Smooth muscle cell (in vitro differentiated cells): ENCODE data around the gene DCDC2B. TPM values are rescaled to one million over a fixed set of nuclear protein-coding genes. Genes with fewer than 3 reads are reported as not detected.

Source experiments
- DNase-seq: peaks from one replicate; lab custom pipeline; 2025; ENCODE audit not compliant: unreplicated experiment; lab: John Stamatoyannopoulos, UW
- H2AFZ ChIP-seq: fragments of 200-600 bp; sonication (generic); 2 replicates; pipeline ENCODE4 v1.6.0; 2016; ENCODE audit warnings: antibody characterized with exemption, low read depth, mild to moderate bottlenecking
- H3F3A ChIP-seq: fragments of 200-600 bp; sonication (generic); 2 replicates; pipeline ENCODE4 v1.6.0; 2017; ENCODE audit warnings: antibody characterized with exemption, low read depth
- H3K27ac ChIP-seq: fragments of 200-600 bp; sonication (generic); 2 replicates; pipeline ENCODE4 v1.5.1; 2016; ENCODE audit warnings: low read depth, mild to moderate bottlenecking
- H3K27me3 ChIP-seq: fragments of 200-600 bp; sonication (generic); 2 replicates; pipeline ENCODE4 v1.6.1; 2016; ENCODE audit warnings: low read depth, mild to moderate bottlenecking
- H3K36me3 ChIP-seq: fragments of 200-600 bp; sonication (generic); 2 replicates; pipeline ENCODE4 v1.5.1; 2016; ENCODE audit warnings: low read depth
- H3K4me1 ChIP-seq: fragments of 200-600 bp; sonication (generic); 2 replicates; pipeline ENCODE4 v1.5.1; 2016; ENCODE audit warnings: low read depth
- H3K4me2 ChIP-seq: fragments of 200-600 bp; sonication (generic); 2 replicates; pipeline ENCODE4 v1.6.0; 2016; ENCODE audit warnings: mild to moderate bottlenecking
- H3K4me3 ChIP-seq: fragments of 200-600 bp; sonication (generic); 2 replicates; pipeline ENCODE4 v1.5.1; 2016; ENCODE audit warnings: mild to moderate bottlenecking
- H3K79me2 ChIP-seq: fragments of 200-600 bp; sonication (generic); 2 replicates; pipeline ENCODE4 v1.6.0; 2016; ENCODE audit warnings: low read depth, mild to moderate bottlenecking
- H3K9ac ChIP-seq: fragments of 200-600 bp; sonication (generic); 2 replicates; pipeline ENCODE4 v1.6.0; 2016; ENCODE audit warnings: low read depth
- H3K9me3 ChIP-seq: fragments of 200-600 bp; sonication (generic); replicated peaks from 2 replicates; pipeline ENCODE4 v1.5.1; 2016; ENCODE audit warnings: low read depth
- H4K20me1 ChIP-seq: fragments of 200-600 bp; sonication (generic); 2 replicates; pipeline ENCODE4 v1.6.0; 2016; ENCODE audit warnings: low read depth
- CTCF ChIP-seq: fragments of 200-600 bp; sonication (generic); IDR thresholded peaks from 2 replicates; pipeline ENCODE4 v1.5.1; 2017; ENCODE audit warnings: borderline replicate concordance, mild to moderate bottlenecking, antibody characterized with exemption; ENCODE audit not compliant: insufficient read depth, poor library complexity, severe bottlenecking
- whole genome bisulfite sequencing: methylation state at CpG from one replicate; pipeline ENCODE4 v1.1.7; 2016; ENCODE audit warnings: low lambda C conversion rate; 5-methylcytosine and 5-hydroxymethylcytosine counted together
- polyA plus RNA-seq: library from polyadenylated mRNA; unstranded; fragments of >200 nt; fragmentation: Nextera tagmentation; extraction: Ambion mirVana; gene quantifications from 2 replicates; pipeline ENCODE4 v1.2.1, GENCODE V29; 2016
- total RNA-seq: library from RNA; depleted of rRNA; stranded (reverse); fragments of >200 nt; gene quantifications from 2 replicates; pipeline ENCODE4 v1.2.3, GENCODE V29; 2014

The DCDC2B gene
- total and polyA plus RNA-seq, 2 experiments from 2014 or later: not detected

DNA sequence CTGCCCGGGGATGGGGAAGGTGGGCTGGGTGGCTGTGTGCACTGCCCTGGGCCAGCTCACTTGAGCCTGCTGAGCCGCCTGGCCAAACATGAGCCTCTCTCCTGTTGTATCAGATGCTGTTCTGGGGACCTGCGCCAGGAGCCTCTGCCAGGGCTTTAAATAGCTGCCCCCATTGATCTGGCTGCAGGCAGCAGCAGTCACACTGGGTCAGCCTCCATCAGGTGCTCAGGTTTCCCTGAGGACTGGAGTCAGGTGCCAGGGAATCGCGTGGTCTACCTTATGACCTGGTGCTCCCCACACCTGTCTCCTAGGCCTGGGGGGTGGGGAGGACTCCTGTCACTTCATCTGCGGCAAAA lies 9.2 kb upstream of the DCDC2B start:
- Histone ChIP-seq H3K4me1 (peaks cover 18% of the 10 kb centered on the region), H4K20me1 (peaks cover 11% of the 10 kb centered on the region), H2AFZ (no peak overlapping the region), H3F3A (peaks cover 40% of the 10 kb centered on the region), H3K36me3 (no peaks in the 10 kb centered on the region), H3K4me3 (peak overlapping the region; percentile 72), H3K9me3 (no peaks in the 10 kb centered on the region), H3K9ac (peak overlapping the region; percentile 97), H3K27ac (peak overlapping the region; percentile 99), H3K4me2 (peak overlapping the region; percentile 96), H3K79me2 (no peaks in the 10 kb centered on the region), H3K27me3 (no peaks in the 10 kb centered on the region)
- no peak for DNase-seq
- TF ChIP-seq CTCF: no peak
- 52% methylated on average over 6 of the region's 6 CpGs for WGBS

GRCh38 chr1:32200226-32201010 lies 8.5 kb upstream of the DCDC2B start, which contains the start of gene CCDC28B:
TSS of gene CCDC28B (plus strand) at chr1:32200595. CDS start at chr1:32201936, 1,341 bp downstream.
- Histone ChIP-seq H3K4me3 (peak within 1 kb of the TSS; percentile 72), H2AFZ (peak within 1 kb of the TSS; percentile 69), H3K79me2 (no peaks in the 10 kb centered on the region), H4K20me1 (peaks cover 11% of the 10 kb centered on the region), H3F3A (peaks cover 39% of the 10 kb centered on the region), H3K27ac (peak within 1 kb of the TSS; percentile 99), H3K27me3 (no peaks in the 10 kb centered on the region), H3K36me3 (no peaks in the 10 kb centered on the region), H3K4me1 (peaks cover 18% of the 10 kb centered on the region), H3K9me3 (no peaks in the 10 kb centered on the region), H3K4me2 (peak within 1 kb of the TSS; percentile 96), H3K9ac (peak within 1 kb of the TSS; percentile 97)
- peak; percentile 76 for DNase-seq
- WGBS: under 1% methylated on average over 34 of the region's 34 CpGs
- TF ChIP-seq CTCF: no peak

- Histone ChIP-seq H3F3A (peaks cover 31% of the 10 kb centered on the region), H4K20me1 (peaks cover 8% of the 10 kb centered on the region), H3K79me2 (no peaks in the 10 kb centered on the region), H3K4me2 (peak overlapping the region; percentile 96), H3K4me3 (peak overlapping the region; percentile 72), H3K36me3 (no peaks in the 10 kb centered on the region), H3K27me3 (no peaks in the 10 kb centered on the region), H3K4me1 (peaks cover 20% of the 10 kb centered on the region), H3K27ac (peak overlapping the region; percentile 99), H3K9ac (peak overlapping the region; percentile 97), H3K9me3 (no peaks in the 10 kb centered on the region), H2AFZ (no peak overlapping the region)
- WGBS: 9% methylated on average over 19 of the region's 26 CpGs
- no peak for TF ChIP-seq CTCF
- peak; percentile 62 for DNase-seq
Measured at GRCh38 chr1:32201011-32201855, 7.7 kb upstream of the DCDC2B start.
